SK-N-MC (cell line): ENCODE measurements around the gene B4GALNT4.

ENCODE experiments used
- EZH2 ChIP-seq: fragments of 200-600 bp; sonication (generic); IDR thresholded peaks from one replicate; pipeline ENCODE4 v1.6.1; 2017; ENCODE audit warnings: antibody characterized with exemption
- FOXP2 ChIP-seq: optimal IDR thresholded peaks from 2 replicates; pipeline ENCODE3; 2011; ENCODE audit warnings: mild to moderate bottlenecking, moderate library complexity; ENCODE audit not compliant: insufficient read depth; ENCODE audit errors: extremely low read length, control extremely low read depth
- POLR2AphosphoS5 ChIP-seq: IDR thresholded peaks from 2 replicates; pipeline ENCODE4 v1.6.1; 2012; ENCODE audit warnings: mild to moderate bottlenecking, low read depth, low read length, borderline replicate concordance

DNA sequence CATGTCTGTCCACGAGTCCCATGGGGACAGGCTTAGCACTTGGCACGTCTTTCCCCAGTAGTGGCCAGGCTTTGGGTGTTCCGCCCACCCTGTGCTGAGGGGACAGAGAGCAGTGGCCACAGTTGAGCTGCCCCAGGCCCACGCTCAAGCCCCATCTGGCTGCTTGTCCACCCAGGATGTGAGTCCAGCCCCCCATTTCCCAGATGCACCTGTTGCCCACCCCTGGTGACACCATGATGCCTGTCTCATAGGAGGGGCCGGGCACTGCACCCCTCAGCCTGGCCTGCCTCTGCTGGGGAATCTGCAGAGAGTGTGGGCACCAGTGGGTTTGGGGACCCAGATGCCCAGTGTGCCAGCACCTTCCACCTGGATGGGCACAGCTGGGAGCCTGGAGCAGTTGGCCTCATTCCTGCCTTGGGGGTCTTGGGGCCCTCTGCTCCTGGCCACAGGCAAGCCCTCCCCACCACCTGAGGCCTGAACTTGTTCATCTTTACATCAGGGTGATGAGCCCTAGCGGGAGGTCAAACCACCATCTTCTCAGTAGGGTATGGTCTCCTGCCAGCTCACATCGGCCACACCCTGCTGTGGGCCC is 39.8 kb downstream of the B4GALNT4 start:
- TF ChIP-seq EZH2: no peak
- no peak for TF ChIP-seq POLR2AphosphoS5
- TF ChIP-seq FOXP2: no peak
